H1 (cell line): ENCODE measurements around the gene CPM. TPM values are rescaled to one million over a fixed set of nuclear protein-coding genes. Genes with fewer than 3 reads are reported as not detected.

ENCODE experiments used
- EZH2 ChIP-seq: fragments of 200-600 bp; sonication (generic); IDR thresholded peaks from 2 replicates; pipeline ENCODE4 v1.7.1; 2012; ENCODE audit warnings: low read depth, mild to moderate bottlenecking, moderate library complexity, low read length, inconsistent platforms; ENCODE audit not compliant: severe bottlenecking
- POLR2A ChIP-seq, 2 experiments: IDR thresholded peaks; 1 replicate in 1 of 2; 2 replicates in 1 of 2; pipeline ENCODE4 v1.6.1; 2011; ENCODE audit warnings: low read depth in 2 of 2, low read length in 2 of 2, mild to moderate bottlenecking in 2 of 2; ENCODE audit errors: control extremely low read depth in 1 of 2
- SAP30 ChIP-seq: fragments of 300-600 bp; sonication (generic); IDR thresholded peaks from 2 replicates; pipeline ENCODE4 v1.7.1; 2012; ENCODE audit warnings: low read length, moderate library complexity, mild to moderate bottlenecking, inconsistent platforms; ENCODE audit not compliant: insufficient read depth, insufficient replicate concordance
- SP1 ChIP-seq: IDR thresholded peaks from 2 replicates; pipeline ENCODE4 v1.6.1; 2011; ENCODE audit warnings: low read depth, low read length
- SUZ12 ChIP-seq: fragments of 200-600 bp; sonication (generic); IDR thresholded peaks from 2 replicates; pipeline ENCODE4 v1.6.1; 2012; ENCODE audit warnings: mild to moderate bottlenecking, inconsistent platforms, low read length, moderate library complexity, mixed read lengths
- TAF1 ChIP-seq: IDR thresholded peaks from 2 replicates; pipeline ENCODE4 v1.6.1; 2011; ENCODE audit warnings: mild to moderate bottlenecking, low read depth, low read length
- polyA plus RNA-seq, 7 experiments: library from polyadenylated mRNA; depleted of rRNA in 3 of 7; stranded (reverse) in 5 of 7; unstranded in 2 of 7; fragments of >200 nt in 5 of 7; fragments of 200-250 nt in 2 of 7; gene quantifications; 1 replicate in 5 of 7; 2 replicates in 1 of 7; 4 replicates in 1 of 7; pipeline versions ENCODE4 v1.2.1 to v1.2.3, GENCODE V29; 2011 to 2013; ENCODE audit warnings: missing spikeins in 2 of 7, mixed read lengths in 2 of 7
- total RNA-seq: library from RNA; stranded (reverse); fragmentation: NEBNext Ultra II Directional; extraction: Animal tissue kit (Norgen Biotek cat#: 25700); gene quantifications from 2 replicates; pipeline ENCODE4 v1.2.1, GENCODE V29; 2021

CPM gene
- total and polyA plus RNA-seq, 2 of the 8 experiments (the other 6 are each of a cell fraction or from before 2014, with no cell fraction given): 0.33 to 3.1 TPM

DNA sequence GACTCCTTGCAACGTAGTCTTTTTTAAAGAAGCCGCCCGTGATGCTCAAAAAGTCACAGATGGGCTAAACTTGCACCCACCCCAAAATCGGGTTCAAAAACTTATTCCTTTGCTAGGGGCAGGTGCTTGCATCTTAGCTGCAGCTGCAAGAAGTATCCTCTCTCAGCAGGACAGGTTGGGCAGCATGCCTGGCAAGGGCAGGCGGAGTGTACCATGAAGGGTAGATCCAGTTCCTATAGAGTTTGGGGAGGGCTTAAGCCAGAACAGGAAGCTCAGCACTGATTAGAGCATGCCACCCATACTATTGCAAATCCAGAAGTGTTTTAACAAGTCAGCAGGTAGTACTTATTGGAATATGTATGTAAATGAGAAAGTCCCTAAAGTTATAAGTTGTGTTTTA, 48.7 kb downstream of the CPM start (continued):
- TF ChIP-seq SUZ12: no peak
- no peak for TF ChIP-seq TAF1
- TF ChIP-seq SAP30: no peak
- TF ChIP-seq POLR2A (IDR thresholded peaks at IDR 0.05; ENCODE audit: control extremely low read depth in 1 of 2, low read depth in 2 of 2, low read length in 2 of 2): no peak
- TF ChIP-seq SP1: no peak
- TF ChIP-seq EZH2: no peak
